ENCODE results near the gene SERINC5. TPM values are rescaled to one million over a fixed set of nuclear protein-coding genes. Genes with fewer than 3 reads are reported as not detected.

The SERINC5 gene
- polyA plus RNA-seq, 1 experiment = 11.0 TPM

GRCh38 chr5:80182809-80183580 lies 72.9 kb downstream of the SERINC5 start:
- no peak overlapping the region for H3K4me3 ChIP-seq (ENCODE audit: low read depth, low read length)
- CTCF ChIA-PET = interaction anchor here (1.8 kb wide), 1 partner anchor 10 kb away, joined by 5 read pairs; no protein-coding TSS in a partner anchor
- no peak for DNase-seq (ENCODE audit: low read depth)
- POLR2A ChIA-PET = no interaction called here
- no peaks in the 10 kb centered on the region for H3K27me3 ChIP-seq (ENCODE audit: control insufficient read depth, insufficient read depth, low read length)
- no peaks in the 10 kb centered on the region for H3K36me3 ChIP-seq (ENCODE audit: control insufficient read depth, insufficient read depth, low read length)
- no peak for TF ChIP-seq CTCF (IDR thresholded peaks at IDR 0.05; ENCODE audit: insufficient read depth, low read depth, low read length)

GRCh38 chr5:80181618-80182211 lies 74.1 kb downstream of the SERINC5 start:
- TF ChIP-seq CTCF (IDR thresholded peaks at IDR 0.05; ENCODE audit: insufficient read depth, low read depth, low read length) = no peak
- POLR2A ChIA-PET = no interaction called here
- DNase-seq (ENCODE audit: low read depth) = no peak
- Histone ChIP-seq H3K4me3 (ENCODE audit: low read depth, low read length) (no peak overlapping the region), H3K36me3 (ENCODE audit: control insufficient read depth, insufficient read depth, low read length) (no peaks in the 10 kb centered on the region), H3K27me3 (ENCODE audit: control insufficient read depth, insufficient read depth, low read length) (no peaks in the 10 kb centered on the region)
- CTCF ChIA-PET = interaction anchor here (1.8 kb wide), 1 partner anchor 12 kb away, joined by 5 read pairs; no protein-coding TSS in a partner anchor

GRCh38 chr5:80177236-80177635 lies 78.6 kb downstream of the SERINC5 start:
- POLR2A ChIA-PET = no interaction called here
- Histone ChIP-seq H3K27me3 (ENCODE audit: control insufficient read depth, insufficient read depth, low read length) (no peaks in the 10 kb centered on the region), H3K36me3 (ENCODE audit: control insufficient read depth, insufficient read depth, low read length) (peaks cover 4% of the 10 kb centered on the region; the same call in 1 of the 2 replicates), H3K4me3 (ENCODE audit: low read depth, low read length) (no peak overlapping the region)
- no peak for DNase-seq (ENCODE audit: low read depth)
- CTCF ChIA-PET = interaction anchor here (0.6 kb wide), 1 partner anchor 99 kb away, joined by 3 read pairs; no protein-coding TSS in a partner anchor
- no peak for TF ChIP-seq CTCF (IDR thresholded peaks at IDR 0.05; ENCODE audit: insufficient read depth, low read depth, low read length)

GRCh38 chr5:80175337-80175736 lies 80.5 kb downstream of the SERINC5 start:
- Histone ChIP-seq H3K27me3 (ENCODE audit: control insufficient read depth, insufficient read depth, low read length) (no peaks in the 10 kb centered on the region), H3K4me3 (ENCODE audit: low read depth, low read length) (no peak overlapping the region), H3K36me3 (ENCODE audit: control insufficient read depth, insufficient read depth, low read length) (peaks cover 4% of the 10 kb centered on the region; the same call in 1 of the 2 replicates)
- no peak for DNase-seq (ENCODE audit: low read depth)
- CTCF ChIA-PET = interaction anchor here (0.5 kb wide), 1 partner anchor 9 kb away, joined by 3 read pairs; no protein-coding TSS in a partner anchor
- POLR2A ChIA-PET = no interaction called here
- no peak for TF ChIP-seq CTCF (IDR thresholded peaks at IDR 0.05; ENCODE audit: insufficient read depth, low read depth, low read length)

GRCh38 chr5:80174790-80175189 lies 81.1 kb downstream of the SERINC5 start:
- no peak for DNase-seq (ENCODE audit: low read depth)

More at GRCh38 chr5:80174790-80175189, 81.1 kb downstream of the SERINC5 start:
- POLR2A ChIA-PET = no interaction called here
- H3K27me3 ChIP-seq (ENCODE audit: control insufficient read depth, insufficient read depth, low read length) = no peaks in the 10 kb centered on the region
- TF ChIP-seq CTCF (IDR thresholded peaks at IDR 0.05; ENCODE audit: insufficient read depth, low read depth, low read length) = no peak
- H3K4me3 ChIP-seq (ENCODE audit: low read depth, low read length) = no peak overlapping the region
- H3K36me3 ChIP-seq (ENCODE audit: control insufficient read depth, insufficient read depth, low read length) = peaks cover 4% of the 10 kb centered on the region; the same call in 1 of the 2 replicates
- CTCF ChIA-PET = interaction anchor here (0.5 kb wide), 1 partner anchor 8 kb away, joined by 3 read pairs; no protein-coding TSS in a partner anchor

All from BJ (cell line).